Progenitor cell of endocrine pancreas (in vitro differentiated cells): Measurements from ENCODE around the gene FIG4. TPM values are rescaled to one million over a fixed set of nuclear protein-coding genes. Genes with fewer than 3 reads are reported as not detected.
"Not testable (repeated sequence)": the region's sequence is repeated elsewhere in the genome, so short reads cannot be mapped to it uniquely, and the experiment has no call there.

Experiments
- DNase-seq: peaks from one replicate; pipeline ENCODE4 v3.0.0; 2021; ENCODE audit warnings: low spot score; ENCODE audit not compliant: unreplicated experiment
- H3K27ac Mint-ChIP-seq: 2 replicates; pipeline ENCODE4 v1.8.0; 2021; ENCODE audit warnings: mild to moderate bottlenecking, moderate library complexity, mixed read lengths
- H3K27me3 Mint-ChIP-seq: 2 replicates; pipeline ENCODE4 v1.8.0; 2021; ENCODE audit warnings: mixed read lengths
- H3K36me3 Mint-ChIP-seq: 2 replicates; pipeline ENCODE4 v1.8.0; 2022; ENCODE audit warnings: mixed read lengths; ENCODE audit not compliant: insufficient read depth
- H3K4me1 Mint-ChIP-seq: 2 replicates; pipeline ENCODE4 v1.8.0; 2021; ENCODE audit warnings: low read depth, mixed read lengths
- H3K4me3 Mint-ChIP-seq: 2 replicates; pipeline ENCODE4 v1.8.0; 2021; ENCODE audit warnings: low read depth, mild to moderate bottlenecking, moderate library complexity, mixed read lengths
- H3K9me3 Mint-ChIP-seq: 2 replicates; pipeline ENCODE4 v1.8.0; 2021; ENCODE audit warnings: low read depth, mixed read lengths
- CTCF ChIP-seq: fragments of 200-600 bp; sonication (generic); IDR thresholded peaks from one replicate; pipeline ENCODE4 v1.5.0; 2021; ENCODE audit warnings: antibody characterized with exemption, mild to moderate bottlenecking; ENCODE audit not compliant: unreplicated experiment
- total RNA-seq: library from RNA; stranded (reverse); gene quantifications from 2 replicates; pipeline ENCODE4 v1.2.1, GENCODE V29; 2021

FIG4 gene
- total RNA-seq, 1 donor from 2014 or later = 30.0 TPM

GRCh38 chr6:109853426-109853825 lies 162.3 kb downstream of the FIG4 start:
- H3K27me3 Mint-ChIP-seq = peaks cover 3% of the 10 kb centered on the region
- no peak for DNase-seq

GRCh38 chr6:109853951-109854350 lies 162.9 kb downstream of the FIG4 start:
- H3K27me3 Mint-ChIP-seq = peaks cover 4% of the 10 kb centered on the region
- peaks cover 4% of the 10 kb centered on the region for H3K9me3 Mint-ChIP-seq

More at GRCh38 chr6:109853426-109853825, 162.3 kb downstream of the FIG4 start:
- H3K4me1 Mint-ChIP-seq = no peaks in the 10 kb centered on the region
- no peak overlapping the region for H3K4me3 Mint-ChIP-seq
- TF ChIP-seq CTCF = no peak
- peaks cover 4% of the 10 kb centered on the region for H3K9me3 Mint-ChIP-seq
- H3K36me3 Mint-ChIP-seq = no peaks in the 10 kb centered on the region
- no peak overlapping the region for H3K27ac Mint-ChIP-seq

GRCh38 chr6:109854541-109855308 lies 163.6 kb downstream of the FIG4 start:
- no peaks in the 10 kb centered on the region for H3K36me3 Mint-ChIP-seq
- no peaks in the 10 kb centered on the region for H3K4me1 Mint-ChIP-seq
- H3K4me3 Mint-ChIP-seq = no peak overlapping the region
- no peak overlapping the region for H3K27ac Mint-ChIP-seq
- DNase-seq = no peak
- no peak for TF ChIP-seq CTCF
- peaks cover 4% of the 10 kb centered on the region for H3K9me3 Mint-ChIP-seq
- peaks cover 11% of the 10 kb centered on the region for H3K27me3 Mint-ChIP-seq

More at GRCh38 chr6:109853951-109854350, 162.9 kb downstream of the FIG4 start:
- TF ChIP-seq CTCF = no peak
- Mint-ChIP-seq H3K4me3 (no peak overlapping the region), H3K4me1 (no peaks in the 10 kb centered on the region), H3K36me3 (no peaks in the 10 kb centered on the region), H3K27ac (no peak overlapping the region)
- no peak for DNase-seq

- H3K4me1 Mint-ChIP-seq, H3K27ac Mint-ChIP-seq, H3K36me3 Mint-ChIP-seq, DNase-seq, H3K9me3 Mint-ChIP-seq, H3K4me3 Mint-ChIP-seq: not testable (repeated sequence)
- H3K27me3 Mint-ChIP-seq = peaks cover 11% of the 10 kb centered on the region
Observed at GRCh38 chr6:109855476-109856040, 164.5 kb downstream of the FIG4 start.

- peaks cover 6% of the 10 kb centered on the region for H3K9me3 Mint-ChIP-seq
- peaks cover 8% of the 10 kb centered on the region for H3K27me3 Mint-ChIP-seq
- H3K4me3 Mint-ChIP-seq = no peak overlapping the region
Observed at GRCh38 chr6:109861946-109862345, 170.8 kb downstream of the FIG4 start.

More at GRCh38 chr6:109861946-109862345, 170.8 kb downstream of the FIG4 start:
- H3K36me3 Mint-ChIP-seq = no peaks in the 10 kb centered on the region
- no peak overlapping the region for H3K27ac Mint-ChIP-seq
- TF ChIP-seq CTCF = no peak
- no peak for DNase-seq
- peaks cover 2% of the 10 kb centered on the region for H3K4me1 Mint-ChIP-seq
